ENCODE results near the gene MAD1L1.

GRCh38 chr7:2139004-2139699 is 93.6 kb downstream of the MAD1L1 start:
- TF ChIP-seq POLR2A (IDR thresholded peaks at IDR 0.05) (no peak), EP300 (IDR thresholded peaks at IDR 0.05; ENCODE audit: low read depth) (no peak)
- TF ChIP-seq, protein P1, sequence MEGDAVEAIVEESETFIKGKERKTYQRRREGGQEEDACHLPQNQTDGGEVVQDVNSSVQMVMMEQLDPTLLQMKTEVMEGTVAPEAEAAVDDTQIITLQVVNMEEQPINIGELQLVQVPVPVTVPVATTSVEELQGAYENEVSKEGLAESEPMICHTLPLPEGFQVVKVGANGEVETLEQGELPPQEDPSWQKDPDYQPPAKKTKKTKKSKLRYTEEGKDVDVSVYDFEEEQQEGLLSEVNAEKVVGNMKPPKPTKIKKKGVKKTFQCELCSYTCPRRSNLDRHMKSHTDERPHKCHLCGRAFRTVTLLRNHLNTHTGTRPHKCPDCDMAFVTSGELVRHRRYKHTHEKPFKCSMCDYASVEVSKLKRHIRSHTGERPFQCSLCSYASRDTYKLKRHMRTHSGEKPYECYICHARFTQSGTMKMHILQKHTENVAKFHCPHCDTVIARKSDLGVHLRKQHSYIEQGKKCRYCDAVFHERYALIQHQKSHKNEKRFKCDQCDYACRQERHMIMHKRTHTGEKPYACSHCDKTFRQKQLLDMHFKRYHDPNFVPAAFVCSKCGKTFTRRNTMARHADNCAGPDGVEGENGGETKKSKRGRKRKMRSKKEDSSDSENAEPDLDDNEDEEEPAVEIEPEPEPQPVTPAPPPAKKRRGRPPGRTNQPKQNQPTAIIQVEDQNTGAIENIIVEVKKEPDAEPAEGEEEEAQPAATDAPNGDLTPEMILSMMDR (IDR thresholded peaks at IDR 0.05): no peak
